Tibial nerve (tissue), 4 donors: ENCODE results near the gene RNF217.

Experiments used
- CTCF ChIP-seq, 5 experiments: fragments of 200-600 bp in 3 of 5; fragments of 450-650 bp in 2 of 5; sonication (generic) in 3 of 5; IDR thresholded peaks; one replicate each; pipeline ENCODE4 v1.5.1; 2016 to 2019; ENCODE audit warnings: antibody characterized with exemption in 5 of 5, mild to moderate bottlenecking in 3 of 5, moderate library complexity in 2 of 5
- EP300 ChIP-seq, 2 donors: sonication (generic); formaldehyde crosslinking; IDR thresholded peaks; one replicate each; pipeline ENCODE4 v1.6.1; 2017; ENCODE audit warnings: antibody characterized with exemption in 2 of 2, mild to moderate bottlenecking in 1 of 2

GRCh38 chr6:124928851-124929250, 33.4 kb upstream of the RNF217 start:
- no peak for TF ChIP-seq CTCF (IDR thresholded peaks at IDR 0.05)
- TF ChIP-seq EP300 (IDR thresholded peaks at IDR 0.05): no peak
